ENCODE data around the gene DPY30.

GRCh38 chr2:32051836-32052439, 12.3 kb upstream of the DPY30 start:
- TF ChIP-seq CTCF (conservative IDR thresholded peaks at IDR 0.05) (no peak), ZFX (IDR thresholded peaks at IDR 0.05) (no peak)
